Measurements from ENCODE around the gene ZNF213.
A peak's percentile ranks its signal among the peaks of the same experiment; 100 is the strongest.

Gene ZNF213

GRCh38 chr16:3101018-3101840, 33.6 kb upstream of the ZNF213 start:
- Histone ChIP-seq H3K4me3 (peak overlapping the region; percentile 55), H3K27ac (peak overlapping the region; percentile 82)

DNA sequence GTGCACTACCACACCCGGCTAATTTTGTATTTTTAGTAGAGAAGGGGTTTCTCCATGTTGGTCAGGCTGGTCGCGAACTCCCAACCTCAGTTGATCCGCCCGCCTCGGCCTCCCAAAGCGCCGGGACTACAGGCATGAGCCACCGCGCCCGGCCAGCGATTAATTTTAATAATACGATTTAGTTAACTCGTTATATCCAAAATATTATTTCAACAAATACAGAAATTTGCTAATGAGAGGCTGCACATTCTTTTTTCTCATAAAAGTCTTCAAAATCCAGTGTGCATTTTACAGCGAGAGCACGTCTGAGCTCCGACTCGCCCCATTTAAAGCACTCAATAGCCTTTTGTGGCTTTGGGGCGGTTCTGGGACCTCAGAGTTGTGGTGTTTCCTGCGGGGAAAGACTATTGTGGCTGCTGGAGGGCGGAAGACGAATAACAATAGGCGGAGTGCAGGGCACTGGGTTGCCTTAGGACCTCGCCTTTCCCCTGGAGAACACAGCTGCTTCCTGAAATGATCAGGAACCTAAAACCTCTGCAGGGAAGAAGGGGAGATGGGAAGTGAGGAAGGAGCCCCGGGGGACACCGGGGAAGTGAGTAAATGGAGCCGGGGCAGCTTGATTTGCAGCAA, 32.9 kb upstream of the ZNF213 start:
- Histone ChIP-seq H3K4me1 (peaks cover 85% of the 10 kb centered on the region), H3K27me3 (no peaks in the 10 kb centered on the region), H3K27ac (peak overlapping the region; percentile 82), H3K9me3 (no peaks in the 10 kb centered on the region), H3K9ac (peak overlapping the region; percentile 73), H3K36me3 (no peaks in the 10 kb centered on the region), H3K4me3 (peak overlapping the region; percentile 55), H4K20me1 (no peaks in the 10 kb centered on the region), H3K4me2 (peak overlapping the region; percentile 84)
- TF ChIP-seq Cebpa-rat (IDR thresholded peaks at IDR 0.05): no peak

More at GRCh38 chr16:3101018-3101840, 33.6 kb upstream of the ZNF213 start:
- Histone ChIP-seq H3K4me2 (peak overlapping the region; percentile 84), H3K9ac (peak overlapping the region; percentile 73), H3K9me3 (no peaks in the 10 kb centered on the region), H3K27me3 (no peaks in the 10 kb centered on the region), H3K4me1 (peaks cover 88% of the 10 kb centered on the region), H4K20me1 (no peaks in the 10 kb centered on the region), H3K36me3 (no peaks in the 10 kb centered on the region)
- no peak for TF ChIP-seq Cebpa-rat (IDR thresholded peaks at IDR 0.05)

DNA sequence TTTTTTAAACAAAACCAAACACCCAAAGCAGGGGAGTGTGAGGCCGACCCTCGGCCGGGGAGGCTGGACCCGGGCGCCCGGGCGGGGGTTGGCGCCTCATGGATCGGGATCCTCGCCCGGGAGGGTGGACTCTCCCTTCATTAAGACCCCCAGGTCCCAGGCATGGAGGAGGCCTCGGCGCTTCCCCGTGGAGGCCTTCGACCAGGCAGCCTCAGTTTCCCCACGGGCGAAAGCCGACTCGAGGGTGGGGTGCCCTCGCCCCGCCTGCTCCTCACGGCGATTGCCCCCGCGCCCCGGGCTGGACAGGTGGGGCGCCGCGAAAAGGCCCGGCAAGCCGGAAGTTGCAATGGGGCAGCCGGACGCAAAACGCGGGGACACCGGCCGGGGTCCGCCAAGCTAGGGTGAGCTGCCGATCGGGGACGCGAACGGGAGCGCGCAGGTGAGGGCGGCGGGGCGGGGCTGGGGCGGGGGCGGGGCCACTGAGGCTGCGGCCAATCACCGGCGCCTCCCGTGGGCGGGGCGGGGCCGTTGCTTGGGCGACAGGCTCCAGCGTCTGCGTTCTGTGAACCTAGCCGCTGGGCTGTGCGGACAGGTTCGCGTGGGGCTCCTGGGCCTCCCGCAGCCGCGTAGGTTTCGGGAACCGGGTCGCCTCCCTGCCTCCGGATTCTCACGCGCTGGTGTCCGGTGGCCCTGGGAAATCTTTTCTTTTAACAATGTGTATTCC, 28.5 kb upstream of the ZNF213 start:
- Histone ChIP-seq H3K4me1 (peaks cover 52% of the 10 kb centered on the region), H3K9me3 (no peaks in the 10 kb centered on the region), H4K20me1 (no peaks in the 10 kb centered on the region), H3K36me3 (no peaks in the 10 kb centered on the region), H3K4me3 (peak overlapping the region; percentile 74), H3K27ac (peak overlapping the region; percentile 88), H3K4me2 (peak overlapping the region; percentile 96), H3K27me3 (peaks cover 8% of the 10 kb centered on the region), H3K9ac (peak overlapping the region; percentile 83)
- TF ChIP-seq Cebpa-rat (IDR thresholded peaks at IDR 0.05): no peak

GRCh38 chr16:3112058-3112880, 22.6 kb upstream of the ZNF213 start, which contains the start of gene ZNF205:
ZNF205 (plus strand) TSS chr16:3112586; CDS start chr16:3113431, 845 bp downstream.
- TF ChIP-seq Cebpa-rat (IDR thresholded peaks at IDR 0.05): no peak
- H3K27ac ChIP-seq: no peak within 1 kb of the TSS
- H3K4me2 ChIP-seq: no peak within 1 kb of the TSS

GRCh38 chr16:3112881-3113574, 21.8 kb upstream of the ZNF213 start:
- H3K4me2 ChIP-seq: no peak overlapping the region
- H3K4me1 ChIP-seq: no peaks in the 10 kb centered on the region
- no peaks in the 10 kb centered on the region for H3K9me3 ChIP-seq
- H3K27ac ChIP-seq: no peak overlapping the region
- no peak overlapping the region for H3K9ac ChIP-seq
- H3K4me3 ChIP-seq: no peak overlapping the region
- no peak for TF ChIP-seq Cebpa-rat (IDR thresholded peaks at IDR 0.05)
- H4K20me1 ChIP-seq: no peaks in the 10 kb centered on the region
- H3K27me3 ChIP-seq: peaks cover 52% of the 10 kb centered on the region
- H3K36me3 ChIP-seq: no peaks in the 10 kb centered on the region

More at GRCh38 chr16:3112058-3112880, 22.6 kb upstream of the ZNF213 start, which contains the start of gene ZNF205:
- peaks cover 52% of the 10 kb centered on the region for H3K27me3 ChIP-seq
- H3K36me3 ChIP-seq: no peaks in the 10 kb centered on the region
- no peak within 1 kb of the TSS for H3K9ac ChIP-seq
- no peaks in the 10 kb centered on the region for H4K20me1 ChIP-seq
- H3K9me3 ChIP-seq: no peaks in the 10 kb centered on the region
- no peak within 1 kb of the TSS for H3K4me3 ChIP-seq
- H3K4me1 ChIP-seq: peaks cover 3% of the 10 kb centered on the region

GRCh38 chr16:3113765-3114479, 20.9 kb upstream of the ZNF213 start:
- H3K36me3 ChIP-seq: no peaks in the 10 kb centered on the region
- H3K4me2 ChIP-seq: no peak overlapping the region
- H4K20me1 ChIP-seq: no peaks in the 10 kb centered on the region
- no peak overlapping the region for H3K9ac ChIP-seq
- H3K27me3 ChIP-seq: peaks cover 52% of the 10 kb centered on the region
- H3K4me1 ChIP-seq: no peaks in the 10 kb centered on the region
- H3K27ac ChIP-seq: no peak overlapping the region
- no peak for TF ChIP-seq Cebpa-rat (IDR thresholded peaks at IDR 0.05)
- H3K4me3 ChIP-seq: no peak overlapping the region
- H3K9me3 ChIP-seq: no peaks in the 10 kb centered on the region

DNA sequence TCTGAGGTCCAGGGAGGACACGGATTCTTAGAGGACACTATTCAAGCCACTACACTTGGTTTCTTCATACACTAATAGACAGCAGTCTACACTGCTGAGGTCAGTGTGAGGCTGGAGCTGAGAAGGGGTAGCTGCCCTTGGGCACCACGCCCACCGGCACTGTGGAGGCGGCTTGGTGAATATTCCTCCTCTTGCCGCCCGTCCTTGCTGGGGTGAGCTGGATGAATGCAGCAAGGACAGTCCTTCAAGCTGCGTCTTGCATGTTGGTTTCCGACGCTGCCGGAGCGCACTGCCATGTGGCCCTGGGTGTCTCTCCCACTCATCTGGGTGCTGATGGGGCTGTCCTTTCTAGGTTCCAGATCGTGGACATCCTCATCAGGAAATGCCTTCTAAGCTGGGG, 19.8 kb upstream of the ZNF213 start:
- Histone ChIP-seq H3K4me1 (no peaks in the 10 kb centered on the region), H3K4me2 (no peak overlapping the region), H3K9me3 (no peaks in the 10 kb centered on the region), H3K36me3 (no peaks in the 10 kb centered on the region), H3K9ac (no peak overlapping the region), H4K20me1 (no peaks in the 10 kb centered on the region), H3K4me3 (no peak overlapping the region), H3K27ac (no peak overlapping the region), H3K27me3 (peaks cover 52% of the 10 kb centered on the region)
- no peak for TF ChIP-seq Cebpa-rat (IDR thresholded peaks at IDR 0.05)

DNA sequence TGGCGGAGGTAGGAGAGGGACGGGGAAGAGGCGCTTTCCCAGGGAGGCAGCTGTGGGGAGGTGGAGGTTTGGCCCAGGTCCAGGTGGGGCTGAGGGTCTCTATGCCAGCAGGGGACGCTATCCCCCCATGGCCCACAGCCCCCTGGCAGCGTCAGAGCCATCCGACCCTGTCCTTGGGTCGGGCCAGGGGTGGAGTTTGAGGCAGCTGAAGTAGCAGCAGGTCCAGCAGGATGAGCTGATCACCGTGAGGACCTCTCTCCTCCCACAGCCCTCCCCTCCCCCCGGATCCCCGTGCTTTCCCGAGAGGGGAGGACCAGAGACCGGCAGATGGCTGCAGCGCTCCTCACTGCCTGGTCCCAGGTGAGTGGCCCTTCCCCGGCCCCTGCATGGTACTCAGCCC, 19.3 kb upstream of the ZNF213 start:
- H3K4me3 ChIP-seq: no peak overlapping the region
- H3K36me3 ChIP-seq: no peaks in the 10 kb centered on the region
- no peaks in the 10 kb centered on the region for H3K9me3 ChIP-seq
- no peak overlapping the region for H3K4me2 ChIP-seq
- no peaks in the 10 kb centered on the region for H4K20me1 ChIP-seq
- TF ChIP-seq Cebpa-rat (IDR thresholded peaks at IDR 0.05): no peak
- H3K9ac ChIP-seq: no peak overlapping the region
- peaks cover 52% of the 10 kb centered on the region for H3K27me3 ChIP-seq
- no peak overlapping the region for H3K27ac ChIP-seq
- no peaks in the 10 kb centered on the region for H3K4me1 ChIP-seq

Data from BLaER1 (cell line).